ENCODE results near the gene SLC2A9.

GRCh38 chr4:9849538-9849920 is 171.8 kb downstream of the SLC2A9 start:
- TF ChIP-seq CTCF (IDR thresholded peaks at IDR 0.05), result no peak
- no peak for TF ChIP-seq POLR2A (IDR thresholded peaks at IDR 0.05)
